ENCODE results near the gene TATDN2. TPM values are rescaled to one million over a fixed set of nuclear protein-coding genes. Genes with fewer than 3 reads are reported as not detected.
"Not testable (repeated sequence)": the region's sequence is repeated elsewhere in the genome, so short reads cannot be mapped to it uniquely, and the experiment has no call there.

The TATDN2 gene
- total and polyA plus RNA-seq, 7 donors: 9.6 to 22.7 (median 18.8) TPM

DNA sequence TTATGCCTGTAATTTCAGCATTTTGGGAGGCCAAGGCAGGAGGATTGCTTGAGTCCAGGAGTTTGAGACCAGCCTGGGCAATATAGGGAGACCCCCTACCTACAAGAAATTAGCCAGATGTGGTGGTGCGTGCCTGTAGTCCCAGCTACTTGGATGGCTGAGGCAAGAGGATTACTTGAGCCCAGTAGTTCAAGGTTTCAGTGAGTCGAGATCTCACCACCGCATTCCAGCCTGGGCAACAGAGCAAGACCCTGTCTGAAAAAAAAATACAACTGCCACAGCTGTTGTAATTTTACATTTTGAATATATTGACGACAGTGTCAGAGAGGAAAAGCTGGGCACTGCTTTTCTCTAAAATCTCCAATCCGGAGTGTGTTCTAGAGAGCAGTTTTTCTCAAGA, 21.2 kb downstream of the TATDN2 start:
- DNase-seq (no peak), ATAC-seq (no peak)
- H3K4me1 ChIP-seq: peaks cover 23% of the 10 kb centered on the region
- 79 to 94% (median 92%) methylated on average over 5 of the region's 5 CpGs for WGBS, 3 donors
- H3K9me3 ChIP-seq: no peaks in the 10 kb centered on the region
- H3K36me3 ChIP-seq (ENCODE audit: insufficient read depth in 1 of 2, low read depth in 1 of 2): peaks cover 2 to 32% of the 10 kb centered on the region in 2 donors
- intact Hi-C loops (cut with DNase I): no loop called here
- TF ChIP-seq, protein P1, sequence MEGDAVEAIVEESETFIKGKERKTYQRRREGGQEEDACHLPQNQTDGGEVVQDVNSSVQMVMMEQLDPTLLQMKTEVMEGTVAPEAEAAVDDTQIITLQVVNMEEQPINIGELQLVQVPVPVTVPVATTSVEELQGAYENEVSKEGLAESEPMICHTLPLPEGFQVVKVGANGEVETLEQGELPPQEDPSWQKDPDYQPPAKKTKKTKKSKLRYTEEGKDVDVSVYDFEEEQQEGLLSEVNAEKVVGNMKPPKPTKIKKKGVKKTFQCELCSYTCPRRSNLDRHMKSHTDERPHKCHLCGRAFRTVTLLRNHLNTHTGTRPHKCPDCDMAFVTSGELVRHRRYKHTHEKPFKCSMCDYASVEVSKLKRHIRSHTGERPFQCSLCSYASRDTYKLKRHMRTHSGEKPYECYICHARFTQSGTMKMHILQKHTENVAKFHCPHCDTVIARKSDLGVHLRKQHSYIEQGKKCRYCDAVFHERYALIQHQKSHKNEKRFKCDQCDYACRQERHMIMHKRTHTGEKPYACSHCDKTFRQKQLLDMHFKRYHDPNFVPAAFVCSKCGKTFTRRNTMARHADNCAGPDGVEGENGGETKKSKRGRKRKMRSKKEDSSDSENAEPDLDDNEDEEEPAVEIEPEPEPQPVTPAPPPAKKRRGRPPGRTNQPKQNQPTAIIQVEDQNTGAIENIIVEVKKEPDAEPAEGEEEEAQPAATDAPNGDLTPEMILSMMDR (IDR thresholded peaks at IDR 0.05): no peak
- peak overlapping the region; percentile 75 for H3K27ac ChIP-seq
- no peaks in the 10 kb centered on the region for H3K27me3 ChIP-seq (ENCODE audit: insufficient read depth in 3 of 3, low read length in 2 of 3)
- no peak overlapping the region for H3K4me3 ChIP-seq

DNA sequence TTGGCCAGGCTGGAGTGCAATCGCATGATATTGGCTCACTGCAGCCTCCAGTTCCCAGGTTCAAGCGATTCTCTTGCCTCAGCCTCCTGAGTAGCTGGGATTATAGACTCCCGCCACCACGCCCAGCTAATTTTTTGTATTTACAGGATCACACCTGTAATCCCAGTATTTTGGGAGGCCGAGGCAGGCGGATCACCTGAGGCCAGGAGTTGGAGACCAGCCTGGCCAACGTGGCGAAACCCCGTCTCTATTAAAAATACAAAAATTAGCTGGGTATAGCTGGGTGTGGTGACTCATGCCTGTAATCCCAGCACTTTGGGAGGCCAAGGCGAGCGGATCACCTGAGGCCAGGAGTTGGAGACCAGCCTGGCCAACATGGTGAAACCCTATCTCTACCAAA, 24.2 kb downstream of the TATDN2 start:
- H3K27me3 ChIP-seq (ENCODE audit: insufficient read depth in 3 of 3, low read length in 2 of 3); intact Hi-C loops (cut with DNase I); ATAC-seq; H3K4me3 ChIP-seq; DNase-seq; H3K27ac ChIP-seq; H3K9me3 ChIP-seq: not testable (repeated sequence)
- WGBS, 3 donors: 84 to 95% (median 89%) methylated on average over 11 of the region's 11 CpGs
- Histone ChIP-seq H3K4me1 (peaks cover 30% of the 10 kb centered on the region), H3K36me3 (ENCODE audit: insufficient read depth in 1 of 2, low read depth in 1 of 2) (peaks cover 2 to 43% of the 10 kb centered on the region in 2 donors)

DNA sequence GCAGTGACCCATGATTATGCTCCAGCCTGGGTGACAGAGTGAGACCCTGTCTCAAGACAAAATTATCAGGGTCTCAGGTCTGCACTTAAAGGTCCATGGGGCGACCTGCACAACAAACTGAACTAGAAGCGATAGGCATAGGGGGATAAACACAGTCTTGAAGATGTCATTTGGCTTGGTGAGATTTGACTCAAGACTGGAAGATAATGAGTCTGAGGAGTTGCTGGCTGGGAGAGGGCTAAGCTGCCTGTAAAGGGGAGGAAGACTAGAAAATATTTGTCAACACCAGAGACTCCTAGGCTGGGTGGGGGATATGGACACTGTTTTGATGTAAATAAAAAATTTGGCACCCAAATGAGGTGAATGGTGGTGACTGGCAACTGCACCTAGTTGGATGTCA, 24.7 kb downstream of the TATDN2 start:
- 88 to 98% (median 93%) methylated on average over 2 of the region's 2 CpGs for WGBS, 3 donors

DNA sequence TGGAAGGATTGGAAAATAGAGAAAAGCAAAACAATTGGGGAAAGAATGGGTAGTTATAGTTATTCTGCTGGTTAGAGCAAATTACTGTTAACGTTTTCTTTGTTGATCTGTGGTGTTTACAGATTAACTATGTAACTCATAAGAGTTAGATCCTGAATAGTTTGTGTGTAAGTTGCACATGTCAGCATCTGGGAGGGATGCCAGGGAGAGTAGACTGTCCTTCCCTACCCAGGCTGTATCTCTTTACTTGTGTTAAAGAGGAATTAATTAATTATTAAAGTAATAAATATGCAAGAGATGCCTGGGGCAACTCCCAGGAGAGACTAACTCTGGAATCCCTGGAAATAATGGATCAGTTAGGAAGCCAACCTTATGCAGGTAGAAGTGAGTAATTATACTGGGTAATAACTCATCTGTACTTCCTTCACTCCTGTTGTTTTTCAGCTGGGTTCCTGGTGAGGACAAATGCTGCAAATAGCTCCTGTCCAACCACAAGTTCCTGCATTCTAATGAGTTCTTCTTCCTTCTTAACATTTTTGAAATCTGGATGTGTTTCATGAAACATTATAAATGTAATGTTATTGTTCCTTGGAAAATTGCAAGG, 25.5 kb downstream of the TATDN2 start:
- Histone ChIP-seq H3K27ac (peak overlapping the region; percentile 65), H3K4me1 (peaks cover 28% of the 10 kb centered on the region), H3K27me3 (ENCODE audit: insufficient read depth in 3 of 3, low read length in 2 of 3) (no peaks in the 10 kb centered on the region), H3K36me3 (ENCODE audit: insufficient read depth in 1 of 2, low read depth in 1 of 2) (peaks cover 2 to 57% of the 10 kb centered on the region in 2 donors), H3K4me3 (no peak overlapping the region), H3K9me3 (no peaks in the 10 kb centered on the region)
- TF ChIP-seq, protein P1 (IDR thresholded peaks at IDR 0.05): no peak
- DNase-seq (no peak), ATAC-seq (peak in 3 of 4 donors; percentile 38 to 59 (median 40))
- intact Hi-C loops (cut with DNase I): no loop called here
- WGBS, 3 donors: 13 to 29% (median 19%) methylated on average over 1 of the region's 1 CpG

More for the DNA sequence above, 24.7 kb downstream of the TATDN2 start:
- H3K36me3 ChIP-seq (ENCODE audit: insufficient read depth in 1 of 2, low read depth in 1 of 2): peaks cover 2 to 48% of the 10 kb centered on the region in 2 donors
- no peak for DNase-seq
- no peaks in the 10 kb centered on the region for H3K9me3 ChIP-seq
- H3K4me3 ChIP-seq: no peak overlapping the region
- TF ChIP-seq, protein P1 (IDR thresholded peaks at IDR 0.05): no peak
- intact Hi-C loops (cut with DNase I): no loop called here
- H3K27ac ChIP-seq: peak overlapping the region; percentile 65
- ATAC-seq: no peak
- no peaks in the 10 kb centered on the region for H3K27me3 ChIP-seq (ENCODE audit: insufficient read depth in 3 of 3, low read length in 2 of 3)
- peaks cover 30% of the 10 kb centered on the region for H3K4me1 ChIP-seq

DNA sequence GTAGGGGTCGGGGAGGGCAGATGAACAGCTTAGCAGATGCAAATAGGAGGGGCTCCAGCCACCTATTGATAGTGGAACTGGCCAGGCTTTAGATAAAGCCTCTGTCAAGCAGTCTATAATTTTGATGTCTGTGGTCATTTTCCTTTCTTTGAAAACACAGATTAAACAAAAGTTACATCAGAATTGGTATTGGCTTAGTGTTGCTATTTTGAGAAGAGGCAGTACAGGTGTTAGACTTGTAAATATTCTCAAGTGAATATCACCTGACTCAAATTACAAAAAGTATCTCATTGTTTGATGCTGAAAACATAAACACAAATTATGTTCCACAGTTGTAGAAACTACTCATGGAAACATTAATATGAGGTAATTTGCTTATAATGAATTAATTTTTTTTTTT, 26.3 kb downstream of the TATDN2 start:
- DNase-seq (no peak), ATAC-seq (peak in 2 of 4 donors; percentile 24 to 28)
- no peaks in the 10 kb centered on the region for H3K27me3 ChIP-seq (ENCODE audit: insufficient read depth in 3 of 3, low read length in 2 of 3)
- TF ChIP-seq, protein P1 (IDR thresholded peaks at IDR 0.05): no peak
- no peaks in the 10 kb centered on the region for H3K9me3 ChIP-seq
- H3K4me3 ChIP-seq: no peak overlapping the region
- WGBS, 3 donors: 37 to 53% (median 52%) methylated on average over 1 of the region's 1 CpG
- intact Hi-C loops (cut with DNase I): no loop called here
- H3K36me3 ChIP-seq (ENCODE audit: insufficient read depth in 1 of 2, low read depth in 1 of 2): peaks cover 7 to 64% of the 10 kb centered on the region in 2 donors
- peak overlapping the region; percentile 65 for H3K27ac ChIP-seq
- H3K4me1 ChIP-seq: peaks cover 23% of the 10 kb centered on the region

Data from psoas muscle (tissue), 8 donors.